HepG2 (cell line): ENCODE results near the gene CEBPB.

Experiments used
- BRCA1 ChIP-seq: sonication (generic); formaldehyde crosslinking; IDR thresholded peaks from 2 replicates; pipeline ENCODE4 v1.4.0; 2020; ENCODE audit warnings: missing genetic modification reagents
- CBX5 ChIP-seq: sonication (generic); formaldehyde crosslinking; IDR thresholded peaks from 2 replicates; pipeline ENCODE4 v1.4.0; 2020; ENCODE audit warnings: missing genetic modification reagents, borderline replicate concordance
- CHD2 ChIP-seq: IDR thresholded peaks from 2 replicates; pipeline ENCODE4 v1.6.1; 2011; ENCODE audit warnings: low read depth, low read length, improper control_type of control experiment
- FOXA1 ChIP-seq, 2 experiments: fragments of 450-650 bp in 1 of 2; sonication (generic) in 1 of 2; formaldehyde crosslinking in 1 of 2; IDR thresholded peaks; 2 replicates each; pipeline versions ENCODE4 v1.4.0 to v1.6.1; 2016 to 2020; ENCODE audit warnings: missing genetic modification reagents in 1 of 2
- NR1H2 ChIP-seq: sonication (generic); formaldehyde crosslinking; IDR thresholded peaks from 2 replicates; pipeline ENCODE4 v1.8.1; 2022; ENCODE audit warnings: low read depth, missing genetic modification reagents, borderline replicate concordance
- POLR2AphosphoS5 ChIP-seq: IDR thresholded peaks from 2 replicates; pipeline ENCODE4 v1.6.1; 2012; ENCODE audit warnings: low read depth, low read length
- TOE1 ChIP-seq: sonication (generic); formaldehyde crosslinking; IDR thresholded peaks from 2 replicates; pipeline ENCODE4 v1.4.0; 2020; ENCODE audit warnings: mild to moderate bottlenecking, missing genetic modification reagents
- ZNF441 ChIP-seq: sonication (generic); formaldehyde crosslinking; IDR thresholded peaks from 2 replicates; pipeline ENCODE4 v1.7.0; 2021; ENCODE audit warnings: missing genetic modification reagents, borderline replicate concordance
- ZNF737 ChIP-seq: sonication (generic); formaldehyde crosslinking; IDR thresholded peaks from 2 replicates; pipeline ENCODE4 v1.5.0; 2020; ENCODE audit warnings: missing genetic modification reagents, mild to moderate bottlenecking, borderline replicate concordance
- ZNF772 ChIP-seq: sonication (generic); formaldehyde crosslinking; IDR thresholded peaks from 2 replicates; pipeline ENCODE4 v1.5.0; 2020; ENCODE audit warnings: mild to moderate bottlenecking, missing genetic modification reagents
- TF ChIP-seq, protein P1 (sequence below): sonication (generic); formaldehyde crosslinking; IDR thresholded peaks from 2 replicates; pipeline ENCODE4 v1.5.0; 2020; ENCODE audit warnings: mild to moderate bottlenecking, missing genetic modification reagents, moderate library complexity
- TF ChIP-seq, protein P2 (sequence below): IDR thresholded peaks from 2 replicates; pipeline ENCODE4 v1.6.1; 2016

DNA sequence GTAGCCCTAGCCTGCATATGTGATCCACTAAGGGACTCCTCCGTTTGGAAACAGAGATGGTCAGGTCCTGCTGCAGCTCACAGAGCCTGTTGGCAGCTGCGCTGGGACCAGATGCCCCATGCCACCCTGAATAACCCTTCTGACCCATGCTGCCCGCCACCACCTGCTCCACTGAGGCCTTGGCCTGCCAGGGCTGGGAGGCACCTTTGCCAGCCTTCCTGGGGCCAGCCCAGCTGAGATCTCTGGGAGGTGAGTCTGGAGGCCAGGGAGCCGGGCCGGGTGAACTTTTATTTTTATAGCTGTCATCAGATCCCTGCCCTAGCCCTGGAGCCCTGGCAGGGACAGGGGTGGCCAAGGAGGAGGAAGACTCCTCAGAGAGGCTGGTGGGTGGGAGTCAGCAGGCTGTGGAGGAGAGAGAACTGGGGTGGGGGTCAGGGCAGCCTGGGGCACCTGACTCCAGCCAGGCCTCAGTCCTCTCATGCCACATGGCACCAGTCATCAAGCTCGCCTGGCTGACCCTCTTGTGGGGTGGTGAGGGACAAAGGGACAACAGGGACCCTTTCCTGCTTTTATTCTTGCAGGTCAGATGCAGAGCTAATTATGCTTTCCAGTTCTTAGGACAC lies 10.0 kb downstream of the CEBPB start:
- TF ChIP-seq CHD2 (no peak), FOXA1 (IDR thresholded peaks at IDR 0.05) (no peak), FOXA1 (CRISPR knock-in tag; IDR thresholded peaks at IDR 0.05) (no peak), CBX5 (no peak), NR1H2 (CRISPR knock-in tag) (no peak), ZNF737 (no peak), TOE1 (CRISPR knock-in tag) (no peak), ZNF772 (CRISPR knock-in tag) (no peak), ZNF441 (CRISPR knock-in tag) (no peak), POLR2AphosphoS5 (no peak), BRCA1 (CRISPR knock-in tag) (no peak)
- TF ChIP-seq, protein P1, sequence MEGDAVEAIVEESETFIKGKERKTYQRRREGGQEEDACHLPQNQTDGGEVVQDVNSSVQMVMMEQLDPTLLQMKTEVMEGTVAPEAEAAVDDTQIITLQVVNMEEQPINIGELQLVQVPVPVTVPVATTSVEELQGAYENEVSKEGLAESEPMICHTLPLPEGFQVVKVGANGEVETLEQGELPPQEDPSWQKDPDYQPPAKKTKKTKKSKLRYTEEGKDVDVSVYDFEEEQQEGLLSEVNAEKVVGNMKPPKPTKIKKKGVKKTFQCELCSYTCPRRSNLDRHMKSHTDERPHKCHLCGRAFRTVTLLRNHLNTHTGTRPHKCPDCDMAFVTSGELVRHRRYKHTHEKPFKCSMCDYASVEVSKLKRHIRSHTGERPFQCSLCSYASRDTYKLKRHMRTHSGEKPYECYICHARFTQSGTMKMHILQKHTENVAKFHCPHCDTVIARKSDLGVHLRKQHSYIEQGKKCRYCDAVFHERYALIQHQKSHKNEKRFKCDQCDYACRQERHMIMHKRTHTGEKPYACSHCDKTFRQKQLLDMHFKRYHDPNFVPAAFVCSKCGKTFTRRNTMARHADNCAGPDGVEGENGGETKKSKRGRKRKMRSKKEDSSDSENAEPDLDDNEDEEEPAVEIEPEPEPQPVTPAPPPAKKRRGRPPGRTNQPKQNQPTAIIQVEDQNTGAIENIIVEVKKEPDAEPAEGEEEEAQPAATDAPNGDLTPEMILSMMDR (CRISPR knock-in tag) = no peak
- TF ChIP-seq, protein P2, sequence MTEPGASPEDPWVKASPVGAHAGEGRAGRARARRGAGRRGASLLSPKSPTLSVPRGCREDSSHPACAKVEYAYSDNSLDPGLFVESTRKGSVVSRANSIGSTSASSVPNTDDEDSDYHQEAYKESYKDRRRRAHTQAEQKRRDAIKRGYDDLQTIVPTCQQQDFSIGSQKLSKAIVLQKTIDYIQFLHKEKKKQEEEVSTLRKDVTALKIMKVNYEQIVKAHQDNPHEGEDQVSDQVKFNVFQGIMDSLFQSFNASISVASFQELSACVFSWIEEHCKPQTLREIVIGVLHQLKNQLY (CRISPR knock-in tag) = no peak
